H1 (cell line): ENCODE measurements around the gene SLC66A2. TPM values are rescaled to one million over a fixed set of nuclear protein-coding genes. Genes with fewer than 3 reads are reported as not detected.

Experiments used
- CTCF ChIA-PET: fragments of 300-600 bp; sonication (Branson Sonifier 250); formaldehyde crosslinking; loops from one replicate; lab custom pipeline; 2021; ENCODE audit not compliant: partially characterized antibody; lab: Charles Lee
- POLR2A ChIA-PET: fragments of 300-600 bp; sonication (Branson Sonifier 250); formaldehyde crosslinking; loops from one replicate; lab custom pipeline; 2021; ENCODE audit warnings: inconsistent platforms; ENCODE audit not compliant: partially characterized antibody; lab: Charles Lee
- DNase-seq, 2 experiments: peaks; one replicate each; pipeline versions ENCODE4 v3.0.0 to v3.0.0-alpha.2; 2010 to 2022; ENCODE audit warnings: low spot score in 2 of 2, low read depth in 1 of 2, mixed read lengths in 1 of 2
- FAIRE-seq: peaks from 2 replicates; lab custom pipeline; 2011; peaks lifted over from hg19 to GRCh38; lab: Jason Lieb, UNC
- H2AFZ ChIP-seq: 2 replicates; pipeline ENCODE4 v1.8.1; 2012; ENCODE audit warnings: low read length, inconsistent platforms
- H2AK5ac ChIP-seq: 2 replicates; pipeline ENCODE4 v1.6.1; 2013; ENCODE audit warnings: low read depth, low read length
- H2BK120ac ChIP-seq: replicated peaks from 2 replicates; pipeline ENCODE3; 2013; ENCODE audit warnings: low read depth, low read length, inconsistent platforms
- H2BK12ac ChIP-seq: 2 replicates; pipeline ENCODE4 v1.6.1; 2013; ENCODE audit warnings: low read depth, low read length
- H2BK15ac ChIP-seq: 2 replicates; pipeline ENCODE4 v1.6.1; 2013; ENCODE audit warnings: low read length
- H2BK20ac ChIP-seq: 2 replicates; pipeline ENCODE4 v1.6.1; 2013; ENCODE audit warnings: low read length
- H2BK5ac ChIP-seq: 2 replicates; pipeline ENCODE4 v1.6.1; 2013; ENCODE audit warnings: low read depth, low read length
- H3K14ac ChIP-seq: 2 replicates; pipeline ENCODE4 v1.6.1; 2013; ENCODE audit warnings: inconsistent platforms; ENCODE audit not compliant: insufficient read length
- H3K18ac ChIP-seq: 2 replicates; pipeline ENCODE4 v1.6.1; 2013; ENCODE audit warnings: low read length; ENCODE audit errors: extremely low read depth
- H3K23ac ChIP-seq: 2 replicates; pipeline ENCODE4 v1.6.1; 2013; ENCODE audit warnings: inconsistent platforms; ENCODE audit not compliant: insufficient read length
- H3K23me2 ChIP-seq: 2 replicates; pipeline ENCODE4 v1.6.1; 2013; ENCODE audit warnings: low read depth, low read length
- H3K27ac ChIP-seq: 2 replicates; pipeline ENCODE4 v1.6.1; 2011; ENCODE audit warnings: low read depth, low read length, inconsistent platforms
- H3K27me3 ChIP-seq, 4 experiments: replicated peaks in 1 of 4; 1 replicate in 1 of 4; 2 replicates in 3 of 4; pipeline versions ENCODE4 v1.6.1 to v1.8.1; 2011 to 2013; ENCODE audit warnings: low read length in 3 of 4, mild to moderate bottlenecking in 3 of 4, inconsistent platforms in 2 of 4, mixed read lengths in 2 of 4, moderate library complexity in 1 of 4; ENCODE audit not compliant: control insufficient read depth in 3 of 4, insufficient read depth in 3 of 4; ENCODE audit errors: extremely low read depth in 1 of 4
- H3K36me3 ChIP-seq, 4 experiments: 2 replicates each; pipeline versions ENCODE4 v1.6.1 to v1.8.1; 2011 to 2013; ENCODE audit warnings: mild to moderate bottlenecking in 4 of 4, low read length in 3 of 4, moderate library complexity in 2 of 4, control low read depth in 1 of 4, inconsistent platforms in 1 of 4; ENCODE audit not compliant: insufficient read depth in 4 of 4, control insufficient read depth in 2 of 4
- H3K4ac ChIP-seq: replicated peaks from 2 replicates; pipeline ENCODE3; 2013; ENCODE audit warnings: low read length, low read depth, mixed read lengths, inconsistent platforms; ENCODE audit not compliant: insufficient read length
- H3K4me1 ChIP-seq, 4 experiments: replicated peaks in 1 of 4; 1 replicate in 1 of 4; 2 replicates in 3 of 4; pipeline versions ENCODE4 v1.6.1 to v1.8.1; 2011 to 2013; ENCODE audit warnings: low read length in 3 of 4, inconsistent platforms in 2 of 4, mixed read lengths in 1 of 4; ENCODE audit not compliant: insufficient read depth in 4 of 4, control insufficient read depth in 3 of 4
- H3K4me2 ChIP-seq, 2 experiments: 2 replicates each; pipeline versions ENCODE4 v1.6.1 to v1.8.1; 2011 to 2013; ENCODE audit warnings: low read depth in 2 of 2, low read length in 2 of 2, control low read depth in 1 of 2, inconsistent platforms in 1 of 2, mild to moderate bottlenecking in 1 of 2; ENCODE audit not compliant: insufficient read depth in 1 of 2
- H3K4me3 ChIP-seq, 4 experiments: fragments of 200-600, 300-600 bp in 1 of 4; sonication (generic), shearing (Covaris generic), sonication (Bioruptor Twin) in 1 of 4; 2 replicates each; pipeline versions ENCODE4 v1.5.1 to v1.8.1; 2011 to 2016; ENCODE audit warnings: low read length in 4 of 4, low read depth in 3 of 4, control low read depth in 2 of 4, inconsistent platforms in 2 of 4, mild to moderate bottlenecking in 2 of 4, mixed read lengths in 1 of 4, moderate library complexity in 1 of 4; ENCODE audit not compliant: insufficient read depth in 2 of 4; ENCODE audit errors: extremely low read depth in 1 of 4
- H3K56ac ChIP-seq: replicated peaks from 2 replicates; pipeline ENCODE3; 2013; ENCODE audit warnings: low read depth, mild to moderate bottlenecking, mixed read lengths, low read length, inconsistent platforms; ENCODE audit not compliant: insufficient read length
- H3K79me1 ChIP-seq: 2 replicates; pipeline ENCODE4 v1.6.1; 2013; ENCODE audit warnings: low read depth, low read length, control low read depth
- H3K79me2 ChIP-seq, 2 experiments: 2 replicates each; pipeline versions ENCODE4 v1.6.1 to v1.8.1; 2012 to 2013; ENCODE audit warnings: low read length in 2 of 2, mild to moderate bottlenecking in 2 of 2, inconsistent platforms in 1 of 2; ENCODE audit not compliant: insufficient read depth in 2 of 2, control insufficient read depth in 1 of 2
- H3K9ac ChIP-seq, 4 experiments: replicated peaks in 1 of 4; 1 replicate in 1 of 4; 2 replicates in 3 of 4; pipeline versions ENCODE4 v1.6.1 to v1.8.1; 2011 to 2013; ENCODE audit warnings: low read depth in 3 of 4, low read length in 3 of 4, control low read depth in 2 of 4, mild to moderate bottlenecking in 2 of 4, moderate library complexity in 2 of 4, inconsistent platforms in 1 of 4; ENCODE audit errors: extremely low read depth in 1 of 4
- H3K9me3 ChIP-seq, 2 experiments: 2 replicates each; pipeline versions ENCODE4 v1.6.1 to v1.8.1; 2012 to 2013; ENCODE audit warnings: mild to moderate bottlenecking in 2 of 2, moderate library complexity in 2 of 2, control low read depth in 1 of 2, inconsistent platforms in 1 of 2, low read depth in 1 of 2, low read length in 1 of 2, mixed read lengths in 1 of 2; ENCODE audit not compliant: insufficient read depth in 2 of 2
- H4K20me1 ChIP-seq, 2 experiments: replicated peaks in 1 of 2; 2 replicates each; pipeline versions ENCODE3 to v1.8.1; 2011 to 2013; ENCODE audit warnings: inconsistent platforms in 2 of 2, low read length in 2 of 2, mild to moderate bottlenecking in 1 of 2; ENCODE audit not compliant: insufficient read depth in 2 of 2, control insufficient read depth in 1 of 2
- H4K5ac ChIP-seq: 2 replicates; pipeline ENCODE4 v1.6.1; 2013; ENCODE audit warnings: low read length, low read depth, mixed read lengths, inconsistent platforms; ENCODE audit not compliant: insufficient read length
- H4K8ac ChIP-seq: 2 replicates; pipeline ENCODE4 v1.8.0; 2013; ENCODE audit warnings: mild to moderate bottlenecking, moderate library complexity, low read length, inconsistent platforms; ENCODE audit not compliant: insufficient read depth; ENCODE audit errors: extremely low read depth
- H4K91ac ChIP-seq: replicated peaks from 2 replicates; pipeline ENCODE3; 2013; ENCODE audit warnings: low read length, mixed read lengths, inconsistent platforms; ENCODE audit not compliant: insufficient read length
- ATF2 ChIP-seq: IDR thresholded peaks from 2 replicates; pipeline ENCODE4 v1.6.1; 2012; ENCODE audit warnings: low read length, inconsistent platforms
- CHD2 ChIP-seq: IDR thresholded peaks from 2 replicates; pipeline ENCODE4 v1.6.1; 2012; ENCODE audit warnings: low read length, improper control_type of control experiment
- EGR1 ChIP-seq: IDR thresholded peaks from 2 replicates; pipeline ENCODE4 v1.6.1; 2011; ENCODE audit warnings: low read depth, low read length, borderline replicate concordance
- SP1 ChIP-seq: IDR thresholded peaks from 2 replicates; pipeline ENCODE4 v1.6.1; 2011; ENCODE audit warnings: low read depth, low read length
- SP2 ChIP-seq: IDR thresholded peaks from 2 replicates; pipeline ENCODE4 v1.6.1; 2012; ENCODE audit warnings: mild to moderate bottlenecking, low read length, inconsistent platforms
- TBP ChIP-seq: IDR thresholded peaks from 2 replicates; pipeline ENCODE4 v1.6.1; 2011; ENCODE audit warnings: low read depth, low read length, improper control_type of control experiment
- TEAD4 ChIP-seq: IDR thresholded peaks from 2 replicates; pipeline ENCODE4 v1.6.1; 2012; ENCODE audit warnings: low read depth, low read length, inconsistent platforms, mixed read lengths
- WGBS, 2 experiments: shearing (Covaris generic) in 1 of 2; methylation state at CpG; one replicate each; pipeline versions ENCODE4 v1.1.6 to v1.1.7; 2013 to 2015; ENCODE audit warnings: low lambda C conversion rate in 2 of 2, mixed read lengths in 2 of 2, inconsistent platforms in 1 of 2, low coverage in 1 of 2, missing lambda C conversion rate in 1 of 2; ENCODE audit not compliant: insufficient replicate concordance in 2 of 2, insufficient coverage in 1 of 2, insufficient read length in 1 of 2; ENCODE audit errors: extremely low coverage in 1 of 2, missing lambda C conversion rate in 1 of 2; 5-methylcytosine and 5-hydroxymethylcytosine counted together
- polyA plus RNA-seq, 7 experiments: library from polyadenylated mRNA; depleted of rRNA in 3 of 7; stranded (reverse) in 5 of 7; unstranded in 2 of 7; fragments of >200 nt in 5 of 7; fragments of 200-250 nt in 2 of 7; gene quantifications; 1 replicate in 5 of 7; 2 replicates in 1 of 7; 4 replicates in 1 of 7; pipeline versions ENCODE4 v1.2.1 to v1.2.3, GENCODE V29; 2011 to 2013; ENCODE audit warnings: missing spikeins in 2 of 7, mixed read lengths in 2 of 7
- total RNA-seq: library from RNA; stranded (reverse); fragmentation: NEBNext Ultra II Directional; extraction: Animal tissue kit (Norgen Biotek cat#: 25700); gene quantifications from 2 replicates; pipeline ENCODE4 v1.2.1, GENCODE V29; 2021
- TF ChIP-seq, protein P1 (sequence below), 3 experiments: IDR thresholded peaks; 1 replicate in 2 of 3; 2 replicates in 1 of 3; pipeline versions ENCODE4 v1.5.1 to v1.6.1; 2011; ENCODE audit warnings: low read length in 3 of 3, mild to moderate bottlenecking in 3 of 3, inconsistent platforms in 2 of 3, low read depth in 1 of 3, moderate library complexity in 1 of 3; ENCODE audit not compliant: insufficient read depth in 1 of 3; ENCODE audit errors: control extremely low read depth in 1 of 3

SLC66A2 gene
- total and polyA plus RNA-seq, 2 of the 8 experiments (the other 6 are each of a cell fraction or from before 2014, with no cell fraction given), result 15.0 to 18.9 TPM

DNA sequence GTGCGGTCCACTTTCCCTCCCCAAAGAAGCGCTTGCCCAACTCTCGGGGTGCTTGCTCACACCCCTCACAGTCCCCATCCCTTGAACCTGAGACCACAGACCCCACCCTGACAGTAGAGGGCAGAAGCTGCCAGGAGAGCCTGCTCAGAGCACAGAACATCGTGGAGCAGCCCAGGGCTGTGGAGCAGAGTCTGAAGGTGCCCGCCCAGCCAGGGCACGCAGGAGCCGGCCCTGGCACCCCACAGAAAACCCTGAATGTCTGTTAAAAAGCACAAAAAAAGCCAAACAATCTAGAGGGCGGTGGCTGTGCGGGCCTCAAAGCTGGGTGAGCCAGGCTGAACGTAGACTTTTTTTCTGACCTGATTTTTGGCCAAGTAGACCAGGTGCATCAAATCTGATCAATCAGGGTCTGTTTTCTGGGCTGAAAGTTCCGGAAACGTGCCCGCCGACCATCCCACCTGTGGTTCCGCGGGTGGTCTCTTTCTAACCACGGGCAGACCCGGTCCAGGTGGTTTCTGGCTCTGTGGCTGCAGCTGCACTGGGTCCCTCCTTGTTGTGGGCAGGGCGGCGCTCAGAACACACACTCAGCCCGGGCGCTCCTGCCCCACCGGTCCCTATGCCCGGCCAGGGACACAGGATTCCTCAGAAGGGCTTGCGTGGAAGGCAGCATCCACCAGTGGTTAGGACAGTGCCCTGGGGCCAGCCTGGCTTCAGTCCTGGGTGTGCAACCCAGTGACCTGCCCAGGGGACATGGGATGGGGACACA lies 66.3 kb downstream of the SLC66A2 start:
- Histone ChIP-seq H2BK20ac (no peak overlapping the region), H3K79me1 (no peaks in the 10 kb centered on the region), H3K36me3 (no peaks in the 10 kb centered on the region), H3K27ac (no peak overlapping the region), H4K5ac (no peak overlapping the region), H4K91ac (no peak overlapping the region), H3K14ac (no peak overlapping the region), H3K4me1 (no peaks in the 10 kb centered on the region), H3K56ac (no peak overlapping the region), H2AK5ac (no peak overlapping the region), H3K79me2 (no peaks in the 10 kb centered on the region), H3K9me3 (peaks cover 6 to 25% of the 10 kb centered on the region in 2 experiments), H3K9ac (no peak overlapping the region), H2BK15ac (no peak overlapping the region), H3K23me2 (no peaks in the 10 kb centered on the region), H3K4me2 (no peak overlapping the region), H3K27me3 (no peaks in the 10 kb centered on the region), H4K20me1 (no peaks in the 10 kb centered on the region), H2BK120ac (no peak overlapping the region), H3K18ac (no peak overlapping the region), H3K4me3 (no peak overlapping the region), H2BK5ac (no peak overlapping the region), H3K4ac (no peak overlapping the region), H2AFZ (no peak overlapping the region), H3K23ac (no peak overlapping the region), H4K8ac (no peak overlapping the region; the same call in 1 of the 2 replicates), H2BK12ac (no peak overlapping the region)
- 95% methylated on average over 25 of the region's 25 CpGs; no CpG with 5 or more reads in 1 of the 2 experiments for WGBS, 2 experiments
- ChIA-PET CTCF (interaction anchor here (0.8 kb wide), 1 partner anchor 99 kb away, joined by 3 read pairs; no protein-coding TSS in a partner anchor), POLR2A (interaction anchor here (0.9 kb wide), 1 partner anchor 28 kb away, joined by 3 read pairs; no protein-coding TSS in a partner anchor)
- DNase-seq (no peak), FAIRE-seq (no peak)
- no peak for TF ChIP-seq EGR1
- TF ChIP-seq, protein P1, sequence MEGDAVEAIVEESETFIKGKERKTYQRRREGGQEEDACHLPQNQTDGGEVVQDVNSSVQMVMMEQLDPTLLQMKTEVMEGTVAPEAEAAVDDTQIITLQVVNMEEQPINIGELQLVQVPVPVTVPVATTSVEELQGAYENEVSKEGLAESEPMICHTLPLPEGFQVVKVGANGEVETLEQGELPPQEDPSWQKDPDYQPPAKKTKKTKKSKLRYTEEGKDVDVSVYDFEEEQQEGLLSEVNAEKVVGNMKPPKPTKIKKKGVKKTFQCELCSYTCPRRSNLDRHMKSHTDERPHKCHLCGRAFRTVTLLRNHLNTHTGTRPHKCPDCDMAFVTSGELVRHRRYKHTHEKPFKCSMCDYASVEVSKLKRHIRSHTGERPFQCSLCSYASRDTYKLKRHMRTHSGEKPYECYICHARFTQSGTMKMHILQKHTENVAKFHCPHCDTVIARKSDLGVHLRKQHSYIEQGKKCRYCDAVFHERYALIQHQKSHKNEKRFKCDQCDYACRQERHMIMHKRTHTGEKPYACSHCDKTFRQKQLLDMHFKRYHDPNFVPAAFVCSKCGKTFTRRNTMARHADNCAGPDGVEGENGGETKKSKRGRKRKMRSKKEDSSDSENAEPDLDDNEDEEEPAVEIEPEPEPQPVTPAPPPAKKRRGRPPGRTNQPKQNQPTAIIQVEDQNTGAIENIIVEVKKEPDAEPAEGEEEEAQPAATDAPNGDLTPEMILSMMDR (IDR thresholded peaks at IDR 0.05; ENCODE audit: control extremely low read depth in 1 of 3, insufficient read depth in 1 of 3, low read depth in 1 of 3, low read length in 3 of 3), result peak in 1 of 3 experiments; percentile 33; a peak in 1 of 4 replicates
- TF ChIP-seq ATF2, result no peak
- no peak for TF ChIP-seq CHD2
- TF ChIP-seq SP1, result no peak
- TF ChIP-seq SP2, result no peak
- TF ChIP-seq TEAD4, result no peak
- no peak for TF ChIP-seq TBP
